ENCODE data around the gene PPT2. TPM values are rescaled to one million over a fixed set of nuclear protein-coding genes. Genes with fewer than 3 reads are reported as not detected.

The PPT2 gene
- total and polyA plus RNA-seq, 2 of the 13 experiments (the other 11 are each of a cell fraction or from before 2014, with no cell fraction given) = 39.2 to 61.8 TPM

- peak; percentile 87 for TF ChIP-seq ARHGAP35 (CRISPR knock-in tag; IDR thresholded peaks at IDR 0.05; ENCODE audit: borderline replicate concordance)
- TF ChIP-seq PLRG1 (conservative IDR thresholded peaks at IDR 0.05) = no peak
- TF ChIP-seq RBM39 (IDR thresholded peaks at IDR 0.05; ENCODE audit: low read depth, low read length, poor library complexity, severe bottlenecking) = no peak
- TF ChIP-seq ZBTB40 (IDR thresholded peaks at IDR 0.05) = peak; percentile 68
- peak; percentile 19; the same call in 1 of the 2 replicates for TF ChIP-seq ZBTB40 (CRISPR knock-in tag; IDR thresholded peaks at IDR 0.05)
- TF ChIP-seq RFX1 (IDR thresholded peaks at IDR 0.05) = no peak
- TF ChIP-seq PHF20 (CRISPR knock-in tag; IDR thresholded peaks at IDR 0.05) = no peak; the same call in 1 of the 2 replicates
- TF ChIP-seq ZKSCAN1 (IDR thresholded peaks at IDR 0.05; ENCODE audit: low read length) = no peak
- no peak for TF ChIP-seq HNF1A (IDR thresholded peaks at IDR 0.05; ENCODE audit: low read depth)
- TF ChIP-seq HNF1A (CRISPR knock-in tag; IDR thresholded peaks at IDR 0.05; ENCODE audit: borderline replicate concordance) = no peak
- no peak for TF ChIP-seq XBP1 (CRISPR knock-in tag; IDR thresholded peaks at IDR 0.05)
- TF ChIP-seq ZNF282 (IDR thresholded peaks at IDR 0.05; ENCODE audit: partially characterized antibody) = no peak
- TF ChIP-seq MIXL1 (CRISPR knock-in tag; IDR thresholded peaks at IDR 0.05) = no peak
- TF ChIP-seq EEA1 (CRISPR knock-in tag; IDR thresholded peaks at IDR 0.05; ENCODE audit: borderline replicate concordance) = peak; percentile 56; the same call in 1 of the 2 replicates
- no peak for TF ChIP-seq CENPBD1 (CRISPR knock-in tag; IDR thresholded peaks at IDR 0.05; ENCODE audit: borderline replicate concordance, low read depth)
- TF ChIP-seq THAP11 (CRISPR knock-in tag; IDR thresholded peaks at IDR 0.05) = peak; percentile 83
- 0 out of 2 replicates have a peak, but pooled peaks have one; percentile 46 for TF ChIP-seq MEIS2 (CRISPR knock-in tag; IDR thresholded peaks at IDR 0.05)
Observed at GRCh38 chr6:32175711-32176475, 22.0 kb downstream of the PPT2 start, which contains the start of gene AGPAT1 (continued).
